Endothelial cell of umbilical vein (primary cell): ENCODE results near the gene ADARB1. TPM values are rescaled to one million over a fixed set of nuclear protein-coding genes. Genes with fewer than 3 reads are reported as not detected.
"Not testable (repeated sequence)": the region's sequence is repeated elsewhere in the genome, so short reads cannot be mapped to it uniquely, and the experiment has no call there.

Experiments used
- BruUV-seq: library from RNA; stranded (reverse); fragments of 400-500 nt; replicated peaks from 2 replicates; lab custom pipeline; 2021; lab: Mats Ljungman, UMichigan
- CTCF ChIA-PET: fragments of 300-600, 350-600 bp; sonication (Branson Sonifier 250); formaldehyde crosslinking; loops from one replicate; lab custom pipeline; 2021; ENCODE audit warnings: antibody characterized with exemption, inconsistent platforms; lab: Charles Lee
- POLR2A ChIA-PET: fragments of 300-600, 350-600 bp; sonication (Branson Sonifier 250); formaldehyde crosslinking; loops from one replicate; lab custom pipeline; 2021; ENCODE audit warnings: antibody characterized with exemption, inconsistent platforms; lab: Charles Lee
- DNase-seq: peaks from one replicate; pipeline ENCODE4 v3.0.0-alpha.2; 2011; ENCODE audit warnings: low read depth, low spot score
- FAIRE-seq: peaks from 2 replicates; lab custom pipeline; 2011; peaks lifted over from hg19 to GRCh38; lab: Jason Lieb, UNC
- H2AFZ ChIP-seq: 2 replicates; pipeline ENCODE4 v1.6.0; 2012; ENCODE audit warnings: low read depth, low read length, control low read depth, inconsistent platforms
- H3K27ac ChIP-seq: 2 replicates; pipeline ENCODE4 v1.5.1; 2011; ENCODE audit warnings: low read depth, mild to moderate bottlenecking, control low read depth, low read length, moderate library complexity; ENCODE audit not compliant: insufficient read depth
- H3K27me3 ChIP-seq, 2 experiments: 2 replicates each; pipeline versions ENCODE4 v1.6.0 to v1.6.1; 2011; ENCODE audit warnings: low read length in 2 of 2, mixed read lengths in 1 of 2; ENCODE audit not compliant: control insufficient read depth in 2 of 2, insufficient read depth in 2 of 2
- H3K36me3 ChIP-seq, 2 experiments: 2 replicates in 1 of 2; 3 replicates in 1 of 2; pipeline ENCODE4 v1.5.1; 2011; ENCODE audit warnings: low read length in 2 of 2, mild to moderate bottlenecking in 1 of 2, moderate library complexity in 1 of 2; ENCODE audit not compliant: control insufficient read depth in 2 of 2, insufficient read depth in 2 of 2; ENCODE audit errors: extremely low read depth in 1 of 2
- H3K4me1 ChIP-seq: 3 replicates; pipeline ENCODE4 v1.5.1; 2011; ENCODE audit warnings: mild to moderate bottlenecking, low read length; ENCODE audit not compliant: control insufficient read depth, insufficient read depth; ENCODE audit errors: extremely low read depth
- H3K4me2 ChIP-seq: 2 replicates; pipeline ENCODE4 v1.6.1; 2011; ENCODE audit warnings: low read length, control low read depth, mixed read lengths; ENCODE audit not compliant: insufficient read depth
- H3K4me3 ChIP-seq, 3 experiments: fragments of 200-600 bp in 1 of 3; sonication (generic), shearing (Covaris generic) in 1 of 3; replicated peaks in 1 of 3; 2 replicates each; pipeline ENCODE4 v1.5.1; 2011 to 2016; ENCODE audit warnings: control low read depth in 3 of 3, low read length in 3 of 3, mild to moderate bottlenecking in 2 of 3, inconsistent platforms in 1 of 3, low read depth in 1 of 3, moderate library complexity in 1 of 3; ENCODE audit not compliant: insufficient read depth in 1 of 3
- H3K79me2 ChIP-seq: 2 replicates; pipeline ENCODE4 v1.6.0; 2012; ENCODE audit warnings: low read length, inconsistent platforms; ENCODE audit not compliant: control insufficient read depth, insufficient read depth
- H3K9ac ChIP-seq: replicated peaks from 2 replicates; pipeline ENCODE3; 2011; ENCODE audit warnings: low read length, control low read depth; ENCODE audit not compliant: insufficient read depth; ENCODE audit errors: extremely low read depth
- H3K9me1 ChIP-seq: replicated peaks from 3 replicates; pipeline ENCODE4 v1.6.0; 2011; ENCODE audit warnings: mild to moderate bottlenecking, low read length; ENCODE audit not compliant: control insufficient read depth, insufficient read depth; ENCODE audit errors: extremely low read depth
- H3K9me3 ChIP-seq: replicated peaks from 2 replicates; pipeline ENCODE4 v1.5.1; 2012; ENCODE audit warnings: low read length, inconsistent platforms; ENCODE audit not compliant: control insufficient read depth, insufficient read depth
- H4K20me1 ChIP-seq: replicated peaks from 2 replicates; pipeline ENCODE3; 2011; ENCODE audit warnings: mild to moderate bottlenecking, low read length; ENCODE audit not compliant: control insufficient read depth, insufficient read depth; ENCODE audit errors: extremely low read depth
- CTCF ChIP-seq, 2 donors: IDR thresholded peaks; 1 replicate in 1 of 2; 2 replicates in 1 of 2; pipeline ENCODE4 v1.5.1; 2011; ENCODE audit warnings: low read length in 2 of 2, mild to moderate bottlenecking in 2 of 2, moderate library complexity in 2 of 2, control low read depth in 1 of 2, inconsistent platforms in 1 of 2, low read depth in 1 of 2; ENCODE audit not compliant: insufficient read depth in 1 of 2; ENCODE audit errors: extremely low read depth in 1 of 2
- EZH2 ChIP-seq: IDR thresholded peaks from 2 replicates; pipeline ENCODE4 v1.6.1; 2012; ENCODE audit warnings: borderline replicate concordance, low read depth, mild to moderate bottlenecking, moderate library complexity, low read length, inconsistent platforms; ENCODE audit not compliant: severe bottlenecking
- dilution Hi-C: fragments of 300-500 bp; cut with MboI; formaldehyde crosslinking; loops from one replicate; pipeline ENCODE4 v1.15.0; 2019; ENCODE audit warnings: low sequenced_read_pairs; ENCODE audit not compliant: extremely low pct_ligation_motif_present
- intact Hi-C: fragments of 100-400 bp; cut with micrococcal nuclease; formaldehyde crosslinking; loops from one replicate; pipeline ENCODE4 v1.10.0; 2022
- polyA plus RNA-seq, 4 experiments: library from polyadenylated mRNA; depleted of rRNA in 3 of 4; stranded (reverse) in 3 of 4; unstranded in 1 of 4; fragments of >200 nt; gene quantifications; 2 replicates each; pipeline versions ENCODE4 v1.2.1 to v1.2.3, GENCODE V29; 2011 to 2012; ENCODE audit warnings: missing spikeins in 1 of 4
- total RNA-seq: library from RNA; stranded (reverse); gene quantifications from 2 replicates; pipeline ENCODE4 v1.2.3, GENCODE V29; 2021

Gene ADARB1
- total and polyA plus RNA-seq, 2 donors (not counting 3 experiments of a cell fraction or from before 2014, with no cell fraction given): 32.5 to 54.3 TPM

- no peaks in the 10 kb centered on the region for H3K27me3 ChIP-seq
- H3K4me1 ChIP-seq: no peaks in the 10 kb centered on the region
- no peak overlapping the region for H2AFZ ChIP-seq
- H4K20me1 ChIP-seq: no peaks in the 10 kb centered on the region
- no peak overlapping the region for H3K9ac ChIP-seq
- no peak for TF ChIP-seq EZH2
- no peak overlapping the region for H3K27ac ChIP-seq
- H3K79me2 ChIP-seq: no peaks in the 10 kb centered on the region
- H3K36me3 ChIP-seq: no peaks in the 10 kb centered on the region
- intact Hi-C loops: loop anchor here (5.0 kb wide), 1 partner anchor 148 kb away; the partner anchor contains the start of gene POFUT2
- no peaks in the 10 kb centered on the region for H3K9me1 ChIP-seq
- H3K4me2 ChIP-seq: no peak overlapping the region
- no peak for FAIRE-seq
- no peak for DNase-seq
- ChIA-PET CTCF (interaction anchor here (0.7 to 7.1 kb wide), 29 partner anchors 9 to 1187 kb away, joined by 3 to 330 read pairs (median 7); partner anchors contain the start of genes POFUT2 and SLX9), POLR2A (no interaction called here)
- H3K9me3 ChIP-seq: no peaks in the 10 kb centered on the region
- dilution Hi-C loops: loop anchor here (25.0 kb wide), 1 partner anchor 202 kb away; the partner anchor contains the start of gene SLX9
- no peak overlapping the region for H3K4me3 ChIP-seq
- no TSS peak for BruUV-seq
Observed at GRCh38 chr21:45139473-45139872, 65.1 kb downstream of the ADARB1 start.

- intact Hi-C loops: loop anchor here (1.0 to 10.0 kb wide), 3 partner anchors 299 to 680 kb away; no protein-coding TSS in a partner anchor
- Histone ChIP-seq H2AFZ (no peak overlapping the region), H4K20me1 (no peaks in the 10 kb centered on the region), H3K27me3 (no peaks in the 10 kb centered on the region), H3K9me1 (no peaks in the 10 kb centered on the region), H3K27ac (no peak overlapping the region), H3K36me3 (peaks cover 0 to 3% of the 10 kb centered on the region in 2 experiments), H3K4me1 (no peaks in the 10 kb centered on the region), H3K4me2 (no peak overlapping the region), H3K4me3 (no peak overlapping the region), H3K9me3 (no peaks in the 10 kb centered on the region), H3K9ac (no peak overlapping the region), H3K79me2 (no peaks in the 10 kb centered on the region)
- CTCF ChIA-PET: interaction anchor here (0.6 to 7.1 kb wide), 66 partner anchors 8 to 740 kb away, joined by 3 to 330 read pairs (median 5); partner anchors contain the start of genes POFUT2 and SLX9
- peak; percentile 94 for FAIRE-seq
- no TSS peak for BruUV-seq
- peak; percentile 88 for DNase-seq
- dilution Hi-C loops: loop anchor here (25.0 kb wide), 1 partner anchor 203 kb away; the partner anchor contains the start of gene SLX9
- POLR2A ChIA-PET: no interaction called here
- TF ChIP-seq CTCF (IDR thresholded peaks at IDR 0.05; ENCODE audit: extremely low read depth in 1 of 2, insufficient read depth in 1 of 2, low read depth in 1 of 2, low read length in 2 of 2) (peak; percentile 90 to 93), EZH2 (no peak)
Observed at GRCh38 chr21:45140346-45140940, 66.1 kb downstream of the ADARB1 start.

- H3K9ac ChIP-seq, H3K4me3 ChIP-seq, H3K27ac ChIP-seq, H3K4me2 ChIP-seq, FAIRE-seq, H3K9me3 ChIP-seq, H3K79me2 ChIP-seq, POLR2A ChIA-PET, H3K4me1 ChIP-seq, H3K9me1 ChIP-seq, H4K20me1 ChIP-seq, H2AFZ ChIP-seq, BruUV-seq, DNase-seq, H3K36me3 ChIP-seq, H3K27me3 ChIP-seq: not testable (repeated sequence)
- dilution Hi-C loops: loop anchor here (25.0 kb wide), 1 partner anchor 204 kb away; the partner anchor contains the start of gene SLX9
- intact Hi-C loops: loop anchor here (1.0 to 10.0 kb wide), 3 partner anchors 298 to 679 kb away; no protein-coding TSS in a partner anchor
- CTCF ChIA-PET: interaction anchor here (0.7 to 7.1 kb wide), 46 partner anchors 8 to 740 kb away, joined by 3 to 330 read pairs (median 6); partner anchors contain the start of genes POFUT2 and SLX9
Observed at GRCh38 chr21:45140944-45141343, 66.6 kb downstream of the ADARB1 start.
